CD4-positive, alpha-beta T cell treated with Interleukin-12 subunit alpha and Interleukin-12 subunit beta, for 1 hour (primary cell): ENCODE measurements around the gene KCNK1.
"Not testable (repeated sequence)": the region's sequence is repeated elsewhere in the genome, so short reads cannot be mapped to it uniquely, and the experiment has no call there.

Experiments used
- DNase-seq: peaks from one replicate; pipeline ENCODE4 v3.0.0-alpha.2; 2020

The KCNK1 gene

DNA sequence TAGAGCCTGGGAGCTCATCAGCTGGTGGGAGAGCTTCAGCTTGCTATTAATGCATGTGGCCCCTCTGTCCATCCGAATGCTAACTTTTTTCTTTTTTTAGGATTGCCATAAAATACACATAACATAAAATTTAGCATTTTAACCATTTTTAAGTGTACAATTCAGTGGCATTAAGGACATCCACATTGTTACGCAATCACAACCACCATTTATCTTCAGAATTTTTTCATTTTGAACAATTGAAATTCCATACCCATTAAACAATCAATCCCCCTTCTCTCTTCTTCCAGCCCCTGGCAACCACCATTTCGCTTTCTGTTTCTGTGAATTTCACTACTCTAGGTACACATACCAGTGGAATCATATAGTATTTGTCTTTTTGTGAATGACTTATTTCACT lies 4.9 kb upstream of the KCNK1 start:
- no peak for DNase-seq

- no peak for DNase-seq
Measured at GRCh38 chr1:233609926-233610325, 4.0 kb upstream of the KCNK1 start.

GRCh38 chr1:233610628-233611027 lies 3.3 kb upstream of the KCNK1 start:
- no peak for DNase-seq

DNA sequence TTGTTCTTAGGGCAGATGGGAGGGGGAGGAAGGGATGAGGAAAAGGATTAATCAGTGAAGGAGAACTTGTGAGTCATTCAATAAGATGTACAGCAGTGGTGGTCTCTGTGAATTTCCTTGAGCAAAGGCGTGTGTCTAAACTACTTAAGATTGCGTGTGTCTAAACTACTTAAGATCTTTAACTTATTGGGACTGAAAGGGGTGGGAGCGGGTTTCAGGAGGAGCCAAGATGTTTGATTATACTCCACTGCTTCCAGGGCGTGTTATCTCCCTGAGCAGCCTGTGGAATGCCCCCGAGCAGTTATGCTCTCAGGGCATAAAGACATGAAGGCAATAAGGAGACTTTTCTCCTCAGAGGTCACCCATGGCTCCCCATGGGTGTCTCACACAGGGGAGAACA lies 2.5 kb upstream of the KCNK1 start:
- DNase-seq: not testable (repeated sequence)

- no peak for DNase-seq
Measured at GRCh38 chr1:233614173-233614742, 352 bp downstream of the KCNK1 start.

DNA sequence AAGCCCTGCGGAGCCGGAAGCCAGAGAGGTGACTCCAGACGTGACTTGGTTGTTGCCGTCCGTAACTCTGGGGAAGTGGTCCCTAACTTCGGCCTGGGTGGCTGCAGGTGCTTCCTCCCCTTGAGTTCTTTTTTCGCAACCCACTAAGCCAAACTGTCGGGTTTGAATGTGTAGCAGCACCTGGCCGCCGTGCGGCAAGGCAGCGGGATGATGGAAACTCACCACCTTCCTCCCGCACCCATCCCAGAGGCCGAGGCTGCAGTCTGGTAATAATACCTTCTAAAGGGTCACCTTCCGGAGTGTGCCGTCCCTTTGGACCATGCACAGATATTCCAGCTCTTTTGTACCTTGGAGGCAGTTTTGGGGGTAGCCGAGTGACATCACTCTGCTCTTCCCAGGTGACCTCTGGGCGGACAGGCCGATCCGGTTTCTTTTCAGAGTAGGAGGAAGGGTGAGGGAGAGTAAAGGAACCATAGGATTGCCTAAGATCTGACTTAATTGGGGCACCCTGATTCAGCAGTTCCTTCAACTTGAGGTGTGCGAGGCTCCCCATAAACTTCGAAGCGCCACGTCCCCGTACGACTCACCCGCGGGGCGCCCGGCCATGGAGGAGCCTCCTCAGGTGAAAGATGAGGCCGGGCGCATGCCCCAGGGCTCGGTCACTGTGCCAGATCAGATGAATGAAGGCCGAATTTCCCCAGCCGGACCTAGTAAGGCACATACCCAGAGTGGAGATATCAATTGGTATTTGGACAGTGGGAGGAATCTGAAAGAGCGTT lies 1.0 kb downstream of the KCNK1 start:
- no peak for DNase-seq

DNA sequence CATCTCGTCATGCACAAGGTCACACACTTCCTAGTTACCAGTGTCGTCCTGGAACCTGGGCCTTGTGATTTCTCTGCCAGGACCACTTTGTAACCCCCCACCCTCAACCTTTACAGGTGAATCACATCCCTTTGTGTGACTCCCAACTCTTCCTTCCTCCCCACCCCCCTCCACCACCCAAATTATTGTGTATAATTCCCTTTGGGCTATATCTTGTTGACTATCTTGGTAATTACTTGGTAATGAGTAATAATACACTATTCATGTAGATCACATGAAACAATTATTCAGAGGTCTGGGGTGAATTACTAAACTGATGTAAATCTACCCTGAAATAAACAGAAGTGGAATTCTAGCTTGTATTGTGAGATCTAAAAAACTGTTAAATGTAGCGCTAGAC lies 1.7 kb downstream of the KCNK1 start:
- no peak for DNase-seq

- DNase-seq: no peak
Measured at GRCh38 chr1:233617025-233617424, 3.1 kb downstream of the KCNK1 start.

GRCh38 chr1:233619414-233619813 lies 5.5 kb downstream of the KCNK1 start:
- DNase-seq: not testable (repeated sequence)

- no peak for DNase-seq
Measured at GRCh38 chr1:233620065-233620464, 6.2 kb downstream of the KCNK1 start.

DNA sequence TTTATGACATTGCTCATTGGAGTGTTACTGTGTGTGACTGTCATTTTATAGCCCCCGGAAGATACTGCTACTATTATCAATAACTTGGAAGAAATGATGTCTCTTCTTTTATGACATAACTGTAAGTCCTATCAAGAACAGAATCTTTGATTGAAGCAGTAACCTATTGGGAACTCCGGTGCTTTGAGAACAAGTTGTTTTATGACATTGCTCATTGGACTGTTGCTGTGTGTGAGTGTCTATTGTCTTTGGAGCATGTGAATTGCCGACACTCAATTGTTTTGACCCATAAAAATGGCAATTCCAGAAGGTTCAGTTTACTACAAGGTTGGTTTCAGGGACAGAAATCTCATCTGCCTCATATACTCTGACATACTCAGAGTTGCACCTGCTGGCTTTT lies 8.0 kb downstream of the KCNK1 start:
- no peak for DNase-seq

DNA sequence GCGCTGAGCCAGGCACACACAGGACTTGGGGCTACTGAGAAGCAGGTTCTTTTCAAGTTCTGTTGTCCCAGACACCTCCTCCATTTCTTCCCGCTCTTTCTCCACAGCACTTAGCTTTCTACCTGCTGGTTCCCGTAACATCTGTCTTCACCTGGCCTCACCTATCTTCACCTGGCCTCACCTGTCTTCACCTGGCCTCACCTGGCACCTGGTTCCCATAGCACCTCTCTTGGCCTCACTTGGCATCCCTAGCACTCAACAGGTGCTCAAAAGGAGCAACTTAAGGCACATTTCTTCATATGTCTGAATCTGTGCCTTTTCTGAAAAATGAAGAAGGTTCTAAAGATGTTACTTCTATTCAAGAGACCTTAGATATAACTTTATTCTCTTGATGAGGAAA lies 10.4 kb downstream of the KCNK1 start:
- no peak for DNase-seq

DNA sequence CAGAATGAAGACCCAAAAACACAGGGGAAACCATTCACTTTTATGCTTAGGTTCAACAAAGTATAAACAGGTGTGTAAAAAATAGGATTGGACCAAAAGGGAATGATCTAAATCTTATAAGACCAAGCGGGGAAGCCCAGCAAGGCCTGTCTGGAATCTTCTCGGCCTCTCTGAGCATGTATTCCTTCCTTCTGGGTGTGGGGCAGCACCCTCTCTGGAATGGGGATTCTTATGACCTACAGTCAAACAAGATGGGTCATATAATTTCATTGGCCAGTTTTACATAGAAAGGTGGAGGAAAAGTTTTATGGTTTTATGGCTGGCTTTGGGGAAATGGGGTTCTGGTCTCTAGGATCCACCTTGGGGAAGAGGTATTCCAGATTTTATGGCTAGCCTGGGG lies 11.2 kb downstream of the KCNK1 start:
- DNase-seq: no peak

GRCh38 chr1:233625510-233625981 lies 11.6 kb downstream of the KCNK1 start:
- DNase-seq: no peak

- DNase-seq: no peak
Measured at GRCh38 chr1:233627376-233627775, 13.5 kb downstream of the KCNK1 start.

GRCh38 chr1:233627823-233628222 lies 13.9 kb downstream of the KCNK1 start:
- DNase-seq: no peak

- no peak for DNase-seq
Measured at GRCh38 chr1:233629305-233629935, 15.5 kb downstream of the KCNK1 start.

- DNase-seq: no peak
Measured at GRCh38 chr1:233631810-233632405, 18.0 kb downstream of the KCNK1 start.

DNA sequence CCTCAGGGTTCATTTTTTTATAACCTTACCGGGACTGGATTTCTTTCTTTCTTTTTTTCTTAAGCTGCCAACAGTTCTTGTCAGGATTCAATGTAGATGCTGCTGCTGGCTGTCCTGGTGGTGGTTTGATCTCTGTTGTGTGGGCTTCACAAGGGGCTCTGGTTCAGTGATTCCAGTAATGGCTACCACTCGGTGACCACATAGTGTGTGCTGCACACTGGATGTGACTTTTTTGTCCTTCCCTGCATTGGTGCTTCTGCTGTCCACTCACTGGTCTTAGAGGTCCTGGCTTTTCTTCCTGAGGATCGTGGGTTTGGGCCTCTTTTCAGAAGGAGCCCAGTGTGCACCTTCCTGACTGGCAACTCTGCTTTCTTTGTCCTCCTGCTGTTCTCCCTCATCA lies 18.5 kb downstream of the KCNK1 start:
- no peak for DNase-seq

DNA sequence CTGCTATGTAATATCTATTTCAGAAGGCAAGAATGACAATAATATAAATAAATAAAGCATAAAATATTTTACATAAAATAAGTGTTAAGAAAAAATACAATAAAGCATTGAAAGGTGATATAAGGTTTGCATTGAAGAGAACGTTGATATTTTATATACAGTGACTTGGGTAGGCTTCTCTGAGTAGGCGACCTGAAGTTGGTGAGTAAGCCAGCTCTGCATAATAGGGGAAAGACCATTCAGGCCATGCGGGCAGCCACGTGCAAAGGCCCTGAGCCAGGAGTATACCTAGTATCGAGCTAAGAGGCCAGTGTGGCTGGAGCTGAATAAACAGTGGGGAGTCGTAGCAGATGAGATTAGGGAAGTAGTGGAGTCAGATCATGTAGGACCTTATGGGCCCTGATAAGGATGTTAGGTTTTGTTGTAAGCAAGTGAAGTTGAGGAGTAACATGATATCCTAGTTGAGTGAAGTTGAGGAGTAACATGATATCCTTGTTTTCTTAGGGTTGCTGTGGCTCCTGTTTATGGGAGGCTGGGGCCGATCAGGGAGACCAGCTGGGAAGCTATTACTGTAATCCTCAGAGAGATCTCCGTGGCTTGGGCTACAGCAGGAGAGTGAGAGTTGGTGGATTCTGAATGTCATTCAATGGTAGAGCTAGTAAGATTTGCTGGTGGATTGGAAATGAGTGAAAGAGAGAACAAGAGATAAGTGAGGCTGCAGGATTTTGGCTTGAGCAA lies 22.0 kb downstream of the KCNK1 start:
- DNase-seq: no peak

DNA sequence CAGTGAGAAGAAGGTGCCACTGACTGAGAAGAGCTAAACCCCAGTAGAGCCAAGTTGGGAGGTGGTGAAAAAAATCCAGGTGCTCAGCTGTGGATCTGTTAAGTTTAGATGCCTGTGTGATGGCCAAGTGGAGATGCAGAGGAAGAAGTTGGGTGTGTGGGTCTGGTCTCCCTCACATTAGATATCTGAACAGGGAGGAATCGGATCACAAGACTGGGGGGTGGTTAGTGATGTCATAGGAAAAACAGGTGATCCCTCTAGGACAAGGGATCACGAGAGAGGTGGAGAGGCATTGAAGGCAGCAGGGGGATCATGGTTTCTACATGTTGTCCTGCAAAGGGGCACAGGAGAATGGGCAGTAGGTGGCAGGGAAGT lies 22.6 kb downstream of the KCNK1 start:
- no peak for DNase-seq

- DNase-seq: no peak
Measured at GRCh38 chr1:233638513-233638912, 24.6 kb downstream of the KCNK1 start.

- no peak for DNase-seq
Measured at GRCh38 chr1:233639611-233640010, 25.7 kb downstream of the KCNK1 start.
